Stimulated activated CD8-positive, alpha-beta memory T cell treated with anti-CD3 and anti-CD28 coated beads, Interleukin-12 subunit alpha, Interleukin-12 subunit beta, amount 100 ng/mL, for 4 hours (primary cell): Measurements from ENCODE around the gene TMEM191C.
"Not testable (repeated sequence)": the region's sequence is repeated elsewhere in the genome, so short reads cannot be mapped to it uniquely, and the experiment has no call there.

Source experiments
- DNase-seq: peaks from one replicate; pipeline ENCODE4 v3.0.0-alpha.2; 2020; ENCODE audit warnings: low read depth

The TMEM191C gene

DNA sequence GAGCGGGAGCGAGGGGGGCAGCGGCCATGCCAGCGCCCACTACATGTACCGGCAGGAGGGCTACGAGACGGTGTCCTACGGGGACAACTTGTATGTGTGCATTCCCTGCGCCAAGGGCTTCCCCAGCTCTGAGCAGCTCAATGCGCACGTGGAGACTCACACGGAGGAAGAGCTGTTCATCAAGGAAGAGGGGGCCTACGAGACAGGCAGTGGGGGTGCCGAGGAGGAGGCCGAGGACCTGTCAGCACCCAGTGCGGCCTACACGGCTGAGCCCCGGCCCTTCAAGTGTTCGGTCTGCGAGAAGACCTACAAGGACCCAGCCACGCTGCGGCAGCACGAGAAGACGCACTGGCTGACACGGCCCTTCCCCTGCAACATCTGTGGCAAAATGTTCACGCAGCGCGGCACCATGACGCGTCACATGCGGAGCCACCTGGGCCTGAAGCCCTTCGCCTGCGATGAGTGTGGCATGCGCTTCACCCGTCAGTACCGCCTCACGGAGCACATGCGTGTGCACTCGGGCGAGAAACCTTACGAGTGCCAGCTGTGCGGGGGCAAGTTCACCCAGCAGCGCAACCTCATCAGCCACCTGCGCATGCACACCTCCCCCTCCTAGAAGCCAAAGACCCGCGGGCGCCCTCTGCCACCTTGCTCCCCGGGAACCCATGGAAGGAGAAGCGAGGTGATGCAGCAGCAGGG, 20.9 kb upstream of the TMEM191C start:
- no peak for DNase-seq

DNA sequence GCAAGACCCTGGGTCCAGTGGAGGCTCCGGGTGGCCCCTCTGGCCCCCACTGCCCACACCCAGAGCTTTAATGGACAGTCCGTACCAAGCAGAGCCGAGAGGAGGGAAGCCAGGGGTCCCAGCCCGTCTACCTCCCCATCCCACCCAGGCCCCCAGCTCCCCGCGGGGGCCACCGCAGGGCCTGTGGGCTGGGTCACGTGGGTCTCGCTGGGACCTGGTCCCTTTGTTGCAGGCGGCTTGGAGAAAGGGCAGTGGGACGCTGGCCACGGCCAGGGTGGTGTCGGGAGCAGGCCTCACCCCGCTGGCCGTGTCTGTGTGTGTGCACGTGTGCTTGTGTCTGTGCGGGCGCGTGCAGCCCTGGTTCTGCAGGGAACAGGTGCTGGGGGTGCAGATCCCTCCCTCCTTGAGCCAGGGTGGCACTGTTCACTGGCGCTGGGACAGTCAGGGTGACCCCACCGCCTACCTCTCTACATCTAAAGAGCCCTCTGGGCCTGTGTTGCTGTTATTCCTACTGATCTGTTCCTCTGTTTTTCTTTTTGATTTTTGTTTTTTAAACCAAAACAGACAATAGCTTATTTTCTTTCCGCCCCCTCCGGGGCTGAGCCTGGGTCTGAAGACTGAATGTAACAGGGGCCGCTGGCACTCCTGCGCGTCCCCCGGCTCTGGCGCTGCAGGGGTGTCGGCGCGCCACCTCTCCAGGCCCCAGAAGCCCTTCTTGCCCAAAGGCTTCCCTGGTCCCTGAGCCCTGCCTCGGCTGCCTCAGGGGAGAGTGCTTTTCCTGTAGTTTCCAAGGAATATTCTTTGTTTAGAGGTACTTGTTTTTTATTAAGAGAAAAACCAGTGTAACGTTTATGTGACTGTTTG, 20.1 kb upstream of the TMEM191C start:
- no peak for DNase-seq

DNA sequence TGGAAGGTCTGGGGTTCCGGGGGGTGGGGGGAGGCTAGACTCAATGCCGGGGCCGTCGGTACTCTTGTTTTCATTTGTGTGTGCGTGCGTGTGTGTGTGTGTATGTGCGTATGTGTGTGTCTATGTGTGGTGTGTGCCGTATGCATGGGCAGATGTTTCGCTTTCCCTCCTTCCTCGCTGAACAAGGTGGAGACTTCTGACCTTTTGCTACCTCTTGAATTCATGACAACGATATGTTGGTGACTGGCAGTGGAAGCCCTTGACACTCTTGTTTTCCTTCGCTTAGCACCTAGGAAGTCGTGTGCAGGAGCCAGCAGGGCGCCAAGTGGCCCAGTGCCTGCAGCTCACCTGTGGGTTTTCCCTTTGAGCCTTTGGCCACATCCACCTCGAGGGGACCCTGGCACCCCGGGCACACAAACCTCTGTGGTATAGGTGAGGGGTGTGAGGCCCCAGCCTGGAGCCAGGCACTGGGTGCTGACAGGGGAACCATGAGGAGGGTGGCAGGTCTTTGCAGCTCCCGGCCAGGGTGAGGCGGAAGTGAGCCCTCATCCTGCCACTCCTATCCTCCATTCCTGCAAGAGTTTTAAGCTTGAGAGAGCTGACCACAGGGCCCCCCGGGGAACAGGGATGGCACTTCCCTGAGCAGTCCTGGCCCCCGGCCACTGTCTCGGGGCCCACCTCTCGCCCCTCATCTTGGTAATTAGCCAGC, 19.3 kb upstream of the TMEM191C start:
- no peak for DNase-seq

DNA sequence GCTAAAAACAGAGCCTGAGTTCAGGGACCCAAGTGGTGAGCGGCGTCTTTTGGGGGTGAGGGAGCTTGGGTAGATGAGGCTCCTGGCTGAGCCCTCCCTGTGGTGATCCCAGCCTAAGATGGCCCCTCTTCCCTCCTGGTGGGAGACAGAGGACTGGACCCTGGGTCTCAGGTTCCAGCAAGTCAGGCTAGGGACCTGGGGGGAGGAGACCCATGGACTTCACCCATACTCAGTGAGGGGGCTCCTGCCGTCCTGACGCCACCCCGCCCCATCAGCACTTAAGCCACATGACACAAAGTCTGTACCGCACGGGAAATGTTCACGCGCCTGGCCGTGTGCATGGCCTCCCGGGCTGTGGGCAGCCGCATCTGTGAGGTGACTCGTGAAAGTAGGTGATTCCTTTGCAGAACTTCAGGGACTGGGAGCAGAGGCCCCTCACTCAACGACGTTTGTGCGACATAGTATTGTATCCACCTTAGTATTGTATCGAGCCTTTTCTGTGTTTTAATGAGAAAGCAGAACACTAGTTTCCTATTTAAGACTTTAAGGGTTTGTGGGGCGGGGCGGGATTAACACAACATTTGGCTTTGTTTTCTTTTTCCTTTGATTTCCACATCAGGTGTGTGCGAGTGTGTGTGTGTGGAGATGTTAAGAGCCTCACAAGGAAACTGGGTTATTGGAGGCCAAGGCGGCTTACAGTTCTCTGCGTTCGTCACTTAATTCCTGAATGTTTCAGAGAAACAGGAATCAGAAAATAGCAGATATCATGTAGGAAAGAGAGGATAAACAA, 18.4 kb upstream of the TMEM191C start:
- no peak for DNase-seq

DNA sequence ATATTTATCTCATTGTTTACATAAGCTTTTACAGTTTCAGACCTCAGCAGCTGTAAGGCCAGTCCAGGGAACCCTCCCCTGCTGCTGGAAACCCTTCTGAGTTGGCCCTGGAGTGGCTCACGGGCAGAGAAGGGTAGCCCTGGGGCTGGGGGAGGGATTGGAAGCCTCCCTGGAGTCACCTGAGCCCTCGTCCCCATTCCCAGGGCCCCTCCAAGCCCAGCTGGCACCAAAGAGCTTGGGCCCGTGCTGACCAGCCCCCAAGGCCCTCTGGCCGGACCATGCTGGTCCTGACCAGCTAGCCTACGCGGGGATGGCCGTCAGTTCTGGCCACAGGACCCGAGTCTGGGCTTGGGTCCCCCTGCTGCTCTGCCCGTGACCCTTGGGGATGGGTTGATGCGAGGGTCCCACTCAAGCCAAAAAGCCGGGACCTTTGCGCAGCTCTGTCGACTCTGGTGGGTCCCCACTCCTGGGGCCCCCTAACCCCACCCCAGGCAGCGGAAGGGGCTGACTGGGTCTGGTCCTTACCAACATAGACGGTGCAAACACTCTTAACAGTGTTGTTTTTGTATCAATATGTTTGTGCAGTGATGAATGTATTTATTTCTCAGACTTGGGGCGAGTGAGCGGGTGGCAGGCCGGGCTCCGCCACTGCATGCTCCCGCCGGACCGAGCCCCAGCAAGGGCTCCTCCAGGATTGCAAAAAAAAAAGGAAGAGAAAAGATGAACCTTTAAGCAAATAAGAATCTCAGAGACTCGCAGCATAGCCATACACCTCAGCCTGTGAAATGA, 17.5 kb upstream of the TMEM191C start:
- no peak for DNase-seq

DNA sequence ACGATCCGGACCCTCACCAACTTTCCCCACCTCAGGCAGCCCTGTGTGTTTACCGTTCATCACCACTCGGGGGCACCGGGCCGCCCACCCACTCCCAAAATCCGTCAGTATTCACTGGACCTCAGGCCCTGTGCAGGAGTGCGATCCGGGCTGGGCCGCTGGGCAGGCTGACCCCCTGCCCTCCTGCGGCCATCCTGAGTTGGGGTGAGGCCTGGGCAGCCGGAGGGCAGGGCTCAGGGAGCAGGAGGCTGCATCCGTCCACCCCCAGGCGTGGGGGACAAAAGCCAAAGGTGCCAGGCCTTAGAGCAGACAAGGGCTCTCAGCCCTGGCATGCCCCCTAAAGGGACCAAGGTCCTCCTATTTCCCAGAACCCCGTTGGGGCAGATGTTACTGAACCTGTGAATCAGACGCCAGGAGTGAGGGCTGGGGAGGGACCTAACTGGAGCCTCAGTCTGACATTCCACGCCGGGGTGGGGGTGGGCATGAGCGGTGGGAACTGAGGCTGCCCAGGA, 16.8 kb upstream of the TMEM191C start:
- DNase-seq = no peak

DNA sequence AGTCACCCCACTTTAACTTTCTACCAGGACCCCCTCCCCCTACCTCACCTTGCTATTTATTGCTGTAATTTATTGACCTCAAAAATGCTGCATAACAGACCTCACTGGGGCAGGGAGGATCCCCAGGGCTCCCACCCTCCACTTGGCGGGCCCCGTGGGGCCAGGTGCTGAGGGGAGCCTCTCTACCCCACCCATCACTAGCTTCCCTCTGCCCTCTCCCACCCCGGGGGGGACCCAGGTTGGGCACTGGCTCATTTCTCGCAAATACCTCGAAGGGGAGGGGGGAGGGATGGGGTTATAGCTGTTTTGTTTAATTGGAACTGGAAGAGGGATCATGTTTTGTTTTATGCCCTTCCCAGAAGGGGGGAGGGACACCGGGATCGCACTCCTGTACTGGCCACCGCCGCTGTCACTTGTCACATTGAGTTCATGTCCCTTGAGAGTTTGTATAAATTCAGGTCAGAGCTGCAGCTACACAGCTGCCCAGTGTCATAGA, 16.3 kb upstream of the TMEM191C start:
- DNase-seq = no peak

DNA sequence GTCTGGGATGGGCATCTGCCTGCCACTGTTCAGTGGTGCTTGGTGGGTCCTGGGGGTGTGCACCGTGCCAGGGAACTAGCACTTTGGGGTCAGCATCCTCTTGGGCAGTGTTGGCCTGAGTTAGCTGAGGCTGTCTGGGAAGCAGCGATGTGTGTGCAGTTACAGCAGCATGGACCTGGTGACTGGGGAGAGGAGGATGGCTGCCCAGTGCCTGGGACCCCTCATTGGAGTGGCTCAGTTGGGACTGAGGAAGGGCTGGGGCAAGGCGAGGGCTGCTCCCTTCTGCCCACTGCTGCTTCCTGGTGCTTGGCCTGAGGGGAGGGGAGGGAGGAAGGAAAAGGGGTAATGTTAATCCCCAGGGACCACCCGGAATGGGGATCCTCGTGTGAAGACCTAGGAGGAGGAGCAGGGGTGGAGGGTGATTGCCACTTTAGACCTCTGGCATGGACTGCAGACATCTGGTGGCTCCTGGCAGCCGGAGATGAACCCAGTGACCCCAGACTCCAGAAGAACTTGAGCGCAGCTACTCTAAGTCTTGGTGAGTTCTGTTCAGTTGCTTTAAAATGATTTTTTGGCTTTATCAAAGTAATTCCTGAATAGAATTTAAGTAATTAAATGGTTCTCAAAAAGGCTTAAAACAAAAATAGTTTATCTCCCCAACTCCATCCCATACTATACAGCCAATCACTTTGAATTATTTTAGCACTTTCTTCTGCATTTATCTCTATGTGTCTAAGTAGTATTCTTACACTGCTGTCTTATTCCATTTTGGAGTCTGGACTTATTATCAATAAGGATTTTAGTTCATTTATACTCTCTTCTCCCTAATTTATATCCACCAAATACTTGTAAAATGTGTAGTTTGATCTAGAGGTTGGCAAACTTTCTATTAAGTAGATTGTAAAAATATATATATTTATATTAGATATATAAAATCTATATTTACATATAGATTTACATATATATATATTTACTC, 15.4 kb upstream of the TMEM191C start:
- DNase-seq = no peak

DNA sequence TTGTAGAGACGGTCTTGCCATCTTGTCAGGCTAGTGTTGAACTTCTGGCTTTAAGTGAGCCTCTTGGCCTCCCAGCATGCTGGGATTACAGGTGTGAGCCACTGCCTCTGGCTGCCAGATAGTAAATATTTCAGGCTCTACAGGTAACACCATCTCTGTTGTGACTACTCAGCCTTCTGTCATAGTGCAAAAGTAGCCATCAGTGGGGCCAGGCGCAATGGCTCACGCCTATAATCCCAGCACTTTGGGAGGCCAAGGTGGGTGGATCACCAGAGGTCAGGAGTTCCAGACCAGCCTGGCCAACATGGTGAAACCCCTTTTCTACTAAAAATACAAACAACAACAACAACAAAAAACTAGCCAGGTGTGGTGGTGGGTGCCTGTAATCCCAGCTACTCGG, 14.5 kb upstream of the TMEM191C start:
- DNase-seq = not testable (repeated sequence)

DNA sequence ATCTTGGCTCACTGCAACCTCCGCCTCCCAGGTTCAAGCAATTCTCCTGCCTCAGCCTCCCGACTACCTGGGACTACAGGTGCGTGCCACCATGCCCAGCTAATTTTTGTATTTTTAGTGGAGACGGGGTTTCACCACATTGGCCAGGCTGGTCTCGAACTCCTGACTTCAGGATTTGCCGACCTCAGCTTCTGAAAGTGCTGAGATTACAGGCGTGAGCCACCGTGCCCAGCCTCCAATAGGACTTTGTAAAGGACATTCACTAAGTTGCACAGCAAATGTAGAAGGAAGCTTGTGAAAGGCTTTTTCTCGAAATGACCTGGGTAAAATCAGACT, 12.2 kb upstream of the TMEM191C start:
- not testable (repeated sequence) for DNase-seq

DNA sequence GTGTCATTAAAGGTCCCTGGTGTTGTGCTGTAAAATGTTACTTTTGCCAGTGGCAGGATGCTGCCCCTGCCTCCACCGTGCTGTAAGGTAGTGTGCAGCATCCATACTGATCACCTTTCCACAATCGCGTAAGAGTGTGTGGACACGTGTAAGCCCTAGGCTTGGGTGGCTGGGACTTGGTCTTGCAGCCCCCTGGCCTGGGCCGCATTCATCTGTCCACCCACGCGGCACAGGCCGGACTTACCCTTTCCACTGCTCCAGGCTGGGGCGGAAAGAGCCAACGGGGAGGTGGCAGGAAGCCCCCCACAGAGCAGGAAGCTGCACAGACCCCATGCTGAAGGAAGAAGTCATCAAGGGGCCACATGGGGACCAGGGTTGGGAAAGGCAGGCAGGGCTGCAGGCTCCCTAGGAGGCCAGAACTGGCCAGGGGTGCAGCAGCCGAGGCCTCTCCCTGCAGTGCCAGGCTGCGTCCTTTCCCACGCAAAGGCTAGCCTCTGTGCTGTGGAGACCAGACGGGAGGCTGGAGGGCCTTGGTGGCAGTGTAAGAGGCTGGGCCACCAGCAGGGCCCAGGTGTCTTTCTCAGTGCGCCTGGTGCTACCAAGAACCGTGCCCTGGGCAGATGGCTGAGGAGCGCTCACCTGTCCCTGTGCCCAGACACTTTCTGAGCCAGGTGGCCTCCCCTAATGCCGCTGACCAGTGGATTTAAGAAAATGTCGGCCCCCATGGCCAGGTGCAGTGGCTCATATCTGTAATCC, 11.7 kb upstream of the TMEM191C start:
- no peak for DNase-seq

DNA sequence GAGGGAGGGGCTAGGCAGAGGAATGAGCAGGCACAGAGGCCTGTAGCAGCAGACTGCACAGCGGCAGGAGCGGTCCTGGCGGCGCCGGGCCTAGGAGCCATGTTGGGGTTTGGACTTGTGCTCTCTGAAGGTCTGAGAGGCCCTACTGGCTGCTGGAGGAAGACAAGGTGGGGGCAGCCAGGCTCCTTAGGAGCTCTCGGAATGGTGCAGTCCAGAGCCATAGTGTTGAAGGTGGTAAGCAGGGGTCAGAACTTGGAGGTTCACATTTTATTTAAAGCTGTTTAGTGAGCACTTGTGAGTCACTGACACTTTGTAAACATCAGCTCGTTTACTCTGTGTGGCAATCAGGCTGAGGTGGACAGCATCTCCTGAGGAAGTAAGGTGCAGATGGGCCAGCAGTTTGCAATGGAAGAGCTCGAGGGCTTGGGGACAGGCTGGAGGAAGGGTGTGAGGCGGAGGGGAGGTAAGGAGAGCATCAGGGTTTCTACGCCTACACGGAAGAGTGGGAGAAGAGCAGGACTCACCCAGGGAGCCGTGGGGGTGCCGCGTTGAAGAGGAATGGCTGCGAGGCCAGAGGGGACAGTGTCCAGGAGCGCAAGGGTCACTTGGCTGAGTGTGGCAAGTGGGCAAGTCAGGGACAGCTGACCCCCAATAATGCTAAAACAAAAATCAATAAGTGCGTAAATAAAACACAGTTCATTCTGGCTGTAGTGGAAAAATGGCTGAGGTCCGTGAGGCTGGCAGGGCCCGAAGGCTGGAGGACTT, 10.0 kb upstream of the TMEM191C start:
- DNase-seq = no peak

DNA sequence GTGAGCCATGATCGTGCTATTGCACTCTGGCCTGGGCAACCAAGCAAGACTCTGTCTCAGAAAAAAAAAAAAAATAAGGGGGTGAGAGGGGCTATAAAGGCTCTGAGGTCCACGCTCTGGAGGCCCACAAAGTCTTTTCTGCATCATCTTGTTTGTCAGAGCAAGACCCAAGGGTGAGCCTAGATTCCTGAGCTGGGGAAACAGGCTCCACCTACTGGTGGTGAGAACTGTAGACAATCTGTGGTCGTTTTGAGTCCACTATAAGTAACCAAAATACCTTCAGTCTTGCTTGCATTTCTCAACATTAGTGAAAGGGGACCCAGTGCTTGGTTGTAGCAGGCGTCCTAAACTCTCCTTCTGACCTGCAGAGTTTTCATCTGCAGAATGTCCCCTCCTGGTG, 4.5 kb upstream of the TMEM191C start:
- DNase-seq = not testable (repeated sequence)

DNA sequence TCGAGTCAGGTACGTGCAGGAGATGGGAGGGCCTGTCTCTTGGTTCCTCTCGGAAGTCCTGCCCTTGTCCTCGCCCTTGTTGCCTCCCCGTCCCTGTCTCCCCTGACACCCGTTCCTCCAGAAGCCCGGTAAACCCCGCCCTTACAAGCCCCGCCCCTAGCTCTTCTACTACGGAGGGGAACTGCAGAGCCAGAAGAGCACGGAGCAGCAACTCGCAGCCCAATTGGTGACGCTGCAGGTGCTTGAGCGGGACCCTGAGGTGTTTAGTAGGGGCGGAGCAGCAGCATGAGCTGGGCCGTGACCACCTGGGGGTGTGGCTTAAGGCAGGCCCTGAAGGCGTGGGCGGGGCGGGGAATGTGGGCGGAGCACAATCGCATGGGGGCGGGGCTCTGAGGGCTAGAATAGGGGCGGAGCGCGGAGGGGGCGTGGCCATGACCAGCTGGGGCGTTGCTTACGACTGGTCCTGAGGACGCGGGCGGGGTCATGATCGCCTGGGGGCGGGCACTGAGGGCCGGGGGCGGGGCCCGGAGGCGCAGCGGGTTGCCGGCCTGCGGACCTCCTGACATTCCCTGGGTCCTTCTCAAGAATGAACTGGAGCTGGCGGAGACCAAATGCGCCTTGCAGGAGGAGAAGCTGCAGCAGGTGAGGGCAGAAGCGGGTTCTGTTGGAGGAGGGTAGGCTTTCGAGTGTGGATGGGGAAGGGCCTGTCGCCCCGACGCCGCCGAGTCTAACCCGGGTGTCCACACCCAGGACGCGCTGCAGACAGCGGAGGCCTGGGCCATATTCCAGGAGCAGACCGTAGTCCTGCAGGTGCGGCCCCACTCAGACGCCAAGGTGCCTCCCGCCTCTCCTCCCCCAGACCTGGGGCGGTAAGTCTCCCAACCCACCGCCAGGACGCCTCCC, 1.3 kb downstream of the TMEM191C start:
- DNase-seq = peak; percentile 70

DNA sequence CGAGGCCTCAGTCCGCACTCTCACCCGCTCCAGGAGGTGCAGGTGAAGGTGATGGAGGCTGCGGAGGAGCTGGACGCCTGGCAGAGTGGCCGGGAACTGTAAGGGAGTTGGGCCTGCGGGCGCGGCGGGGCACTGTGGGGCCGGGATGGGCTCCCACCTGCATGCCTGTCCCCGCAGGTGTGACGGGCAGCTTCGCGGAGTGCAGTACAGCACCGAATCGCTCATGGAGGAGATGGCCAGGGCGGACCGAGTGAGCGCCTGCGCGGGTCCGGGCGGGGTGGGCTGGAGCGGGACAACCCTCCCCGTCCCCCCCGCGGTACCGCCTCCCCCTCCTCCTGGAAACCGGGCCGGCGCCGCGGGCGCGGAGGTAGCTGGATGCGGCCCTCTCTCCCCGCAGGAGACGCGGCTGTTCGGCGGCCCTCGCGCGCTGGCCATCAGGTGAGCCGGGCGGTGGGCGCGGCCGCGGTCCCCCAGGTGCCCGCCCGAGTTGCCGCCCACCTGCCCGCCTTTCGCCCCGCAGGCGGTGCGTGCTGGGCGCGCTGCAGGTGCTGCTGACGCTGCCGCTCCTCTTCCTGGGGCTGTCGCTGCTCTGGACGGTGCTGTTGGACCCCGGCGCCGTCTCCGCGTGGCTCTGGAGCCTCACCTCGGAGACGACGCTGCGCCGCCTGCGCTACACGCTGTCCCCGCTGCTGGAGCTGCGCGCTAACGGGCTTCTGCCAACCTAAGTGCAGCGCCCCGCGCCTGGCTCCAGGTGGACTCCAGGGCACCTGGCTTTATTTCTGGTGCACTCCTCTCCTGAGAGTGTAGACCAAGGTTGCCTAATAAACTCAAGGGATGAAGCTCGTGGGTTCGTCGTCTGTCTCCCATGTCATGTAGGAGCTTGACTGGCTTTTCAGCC, 2.2 kb downstream of the TMEM191C start:
- not testable (repeated sequence) for DNase-seq

DNA sequence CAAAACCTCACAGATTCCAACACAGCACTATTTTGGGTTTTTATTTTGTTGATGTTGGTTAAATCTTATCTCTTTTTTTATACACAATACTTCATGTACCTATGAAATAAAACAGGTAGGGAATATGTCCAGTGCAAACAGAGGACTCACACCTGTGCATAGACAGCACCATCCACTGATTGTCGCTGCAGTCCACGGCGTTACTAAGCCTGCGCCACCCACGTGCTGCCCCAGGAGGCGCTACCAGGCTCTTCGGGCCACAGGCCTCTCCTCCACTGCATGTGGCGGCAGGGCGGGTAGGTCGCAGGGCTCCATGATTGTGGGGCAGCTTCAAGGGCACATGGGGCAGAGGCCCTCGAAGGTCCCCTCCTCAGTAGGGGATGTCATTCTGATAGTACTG, 5.8 kb downstream of the TMEM191C start:
- not testable (repeated sequence) for DNase-seq
